ENCODE measurements around the gene CACNG5. TPM values are rescaled to one million over a fixed set of nuclear protein-coding genes. Genes with fewer than 3 reads are reported as not detected.

Gene CACNG5
- total and polyA plus RNA-seq, 3 donors from 2014 or later: 0.55 TPM; not detected in 2

DNA sequence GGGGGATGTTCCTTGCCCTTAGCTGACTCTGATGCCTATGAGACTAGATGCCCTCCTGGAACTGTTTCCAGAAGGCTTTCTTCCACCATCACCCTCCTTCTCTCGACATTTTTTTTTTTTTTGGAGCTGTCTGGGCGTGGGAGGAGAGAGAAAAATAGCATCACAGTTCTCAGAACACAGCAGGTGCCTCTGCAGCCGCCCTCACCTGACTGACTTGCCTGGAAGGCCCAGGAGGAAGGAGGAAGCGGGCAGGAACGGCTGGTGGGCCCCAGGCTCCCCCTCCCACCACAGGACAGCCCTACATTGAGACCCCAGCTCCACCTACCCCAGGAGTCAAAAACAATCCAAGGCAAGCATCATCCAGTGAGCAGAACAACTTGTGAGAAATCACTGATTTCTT, 20.3 kb upstream of the CACNG5 start:
- DNase-seq: no peak
- Histone ChIP-seq H3K36me3 (ENCODE audit: low read depth, missing control alignments) (no peaks in the 10 kb centered on the region), H3K4me3 (no peak overlapping the region), H3K27ac (no peak overlapping the region), H3K9me3 (no peaks in the 10 kb centered on the region), H3K4me1 (no peaks in the 10 kb centered on the region), H3K27me3 (no peaks in the 10 kb centered on the region)
- 57% methylated on average over 4 to 5 of the region's 5 CpGs for WGBS, 2 donors
- TF ChIP-seq POLR2A (IDR thresholded peaks at IDR 0.05): no peak
- TF ChIP-seq, protein P1, sequence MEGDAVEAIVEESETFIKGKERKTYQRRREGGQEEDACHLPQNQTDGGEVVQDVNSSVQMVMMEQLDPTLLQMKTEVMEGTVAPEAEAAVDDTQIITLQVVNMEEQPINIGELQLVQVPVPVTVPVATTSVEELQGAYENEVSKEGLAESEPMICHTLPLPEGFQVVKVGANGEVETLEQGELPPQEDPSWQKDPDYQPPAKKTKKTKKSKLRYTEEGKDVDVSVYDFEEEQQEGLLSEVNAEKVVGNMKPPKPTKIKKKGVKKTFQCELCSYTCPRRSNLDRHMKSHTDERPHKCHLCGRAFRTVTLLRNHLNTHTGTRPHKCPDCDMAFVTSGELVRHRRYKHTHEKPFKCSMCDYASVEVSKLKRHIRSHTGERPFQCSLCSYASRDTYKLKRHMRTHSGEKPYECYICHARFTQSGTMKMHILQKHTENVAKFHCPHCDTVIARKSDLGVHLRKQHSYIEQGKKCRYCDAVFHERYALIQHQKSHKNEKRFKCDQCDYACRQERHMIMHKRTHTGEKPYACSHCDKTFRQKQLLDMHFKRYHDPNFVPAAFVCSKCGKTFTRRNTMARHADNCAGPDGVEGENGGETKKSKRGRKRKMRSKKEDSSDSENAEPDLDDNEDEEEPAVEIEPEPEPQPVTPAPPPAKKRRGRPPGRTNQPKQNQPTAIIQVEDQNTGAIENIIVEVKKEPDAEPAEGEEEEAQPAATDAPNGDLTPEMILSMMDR (IDR thresholded peaks at IDR 0.05): no peak
- intact Hi-C loops (cut with DNase I; ENCODE audit: low total_unique reads): no loop called here

DNA sequence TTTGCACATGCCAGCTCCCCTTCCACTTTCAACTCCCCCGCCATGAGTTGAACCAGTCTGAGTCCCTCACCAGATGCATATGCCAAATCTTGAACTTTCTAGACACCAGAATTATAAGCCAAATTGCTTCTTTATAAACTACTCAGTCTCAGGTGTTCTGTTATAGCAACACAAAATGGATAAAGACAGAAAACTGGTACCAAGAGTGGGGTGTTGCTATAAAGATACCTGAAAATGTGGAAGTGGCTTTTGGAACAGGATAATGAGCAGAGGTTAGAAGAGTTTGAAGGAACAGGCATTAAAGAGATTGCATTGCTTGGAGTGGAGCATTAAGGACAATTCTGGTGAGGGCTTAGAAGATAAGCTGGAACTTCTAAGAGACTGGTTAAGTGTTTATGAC, 17.2 kb upstream of the CACNG5 start:
- no peak for DNase-seq
- Histone ChIP-seq H3K27ac (no peak overlapping the region), H3K9me3 (no peaks in the 10 kb centered on the region), H3K36me3 (ENCODE audit: low read depth, missing control alignments) (no peaks in the 10 kb centered on the region), H3K4me3 (no peak overlapping the region), H3K27me3 (no peaks in the 10 kb centered on the region), H3K4me1 (no peaks in the 10 kb centered on the region)
- intact Hi-C loops (cut with DNase I; ENCODE audit: low total_unique reads): no loop called here
- TF ChIP-seq POLR2A (IDR thresholded peaks at IDR 0.05): no peak
- TF ChIP-seq, protein P1 (IDR thresholded peaks at IDR 0.05): no peak
- 91 to 95% methylated on average over 1 of the region's 1 CpG for WGBS, 2 donors

DNA sequence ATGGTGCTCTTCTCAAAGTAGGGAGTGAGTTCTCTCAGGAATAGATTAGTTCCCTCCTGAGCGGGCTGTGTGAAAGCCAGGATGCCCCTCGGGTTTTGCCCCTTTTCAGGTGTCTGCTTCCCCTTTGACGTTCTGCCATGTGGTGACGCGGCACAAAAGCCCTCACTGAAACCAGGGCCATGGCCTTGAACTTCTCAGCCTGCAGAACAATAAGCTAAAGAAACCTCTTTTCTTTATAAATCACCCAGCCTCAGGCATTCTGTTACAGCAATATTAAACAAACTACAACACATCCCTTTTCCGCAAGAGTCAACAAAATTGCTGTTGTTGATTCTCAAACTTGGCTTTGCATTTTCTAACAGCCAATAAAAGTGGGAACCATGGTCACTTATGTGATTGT, 15.5 kb upstream of the CACNG5 start:
- intact Hi-C loops (cut with DNase I; ENCODE audit: low total_unique reads): no loop called here
- 66 to 76% methylated on average over 6 of the region's 6 CpGs for WGBS, 2 donors
- Histone ChIP-seq H3K27ac (no peak overlapping the region), H3K9me3 (no peaks in the 10 kb centered on the region), H3K27me3 (no peaks in the 10 kb centered on the region), H3K36me3 (ENCODE audit: low read depth, missing control alignments) (no peaks in the 10 kb centered on the region), H3K4me3 (no peak overlapping the region), H3K4me1 (no peaks in the 10 kb centered on the region)
- no peak for DNase-seq
- TF ChIP-seq, protein P1 (IDR thresholded peaks at IDR 0.05): no peak
- no peak for TF ChIP-seq POLR2A (IDR thresholded peaks at IDR 0.05)

DNA sequence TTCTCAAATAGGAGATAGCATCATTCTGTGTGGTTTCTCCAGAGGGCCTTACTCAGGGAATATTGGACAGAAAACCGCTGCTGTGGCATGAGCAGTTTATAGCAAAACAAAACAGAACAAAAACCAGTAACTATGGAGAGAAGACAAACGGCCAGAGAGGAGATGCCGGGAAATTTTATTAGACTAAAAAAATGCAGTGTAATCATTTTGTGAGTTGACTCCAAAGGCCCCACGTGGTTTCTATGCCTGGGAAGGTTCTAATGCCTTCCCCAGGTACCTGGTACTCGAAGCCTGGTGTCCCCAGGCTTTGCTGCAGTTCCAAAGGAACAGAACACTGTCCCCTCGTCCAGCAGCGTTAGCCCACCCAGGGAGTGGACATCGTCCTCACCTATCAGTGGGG, 12.9 kb upstream of the CACNG5 start:
- DNase-seq: no peak
- intact Hi-C loops (cut with DNase I; ENCODE audit: low total_unique reads): no loop called here
- 75 to 88% methylated on average over 8 of the region's 8 CpGs for WGBS, 2 donors
- no peaks in the 10 kb centered on the region for H3K27me3 ChIP-seq
- no peak overlapping the region for H3K27ac ChIP-seq
- no peak overlapping the region for H3K4me3 ChIP-seq
- no peak for TF ChIP-seq POLR2A (IDR thresholded peaks at IDR 0.05)
- TF ChIP-seq, protein P1 (IDR thresholded peaks at IDR 0.05): no peak
- no peaks in the 10 kb centered on the region for H3K36me3 ChIP-seq (ENCODE audit: low read depth, missing control alignments)
- H3K4me1 ChIP-seq: no peaks in the 10 kb centered on the region
- no peaks in the 10 kb centered on the region for H3K9me3 ChIP-seq

DNA sequence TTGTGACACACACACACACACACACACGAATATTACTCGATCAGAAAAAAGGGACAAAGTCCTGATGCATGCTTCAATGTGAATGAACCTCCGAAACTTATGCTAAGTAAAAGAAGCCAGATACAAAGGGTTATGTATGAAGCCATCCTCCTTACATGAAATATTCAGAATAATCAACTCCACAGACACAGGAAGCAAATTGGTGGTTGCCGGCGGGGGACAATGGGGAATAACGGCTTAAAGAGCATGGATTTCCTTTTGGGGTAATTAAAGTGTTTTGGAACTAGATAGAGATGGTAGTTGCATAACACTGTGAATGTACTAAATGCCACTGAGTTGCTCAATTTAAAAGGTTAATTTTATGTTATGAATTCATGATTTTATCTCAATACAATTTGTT, 8.1 kb upstream of the CACNG5 start:
- no peaks in the 10 kb centered on the region for H3K36me3 ChIP-seq (ENCODE audit: low read depth, missing control alignments)
- no peak overlapping the region for H3K4me3 ChIP-seq
- H3K9me3 ChIP-seq: no peaks in the 10 kb centered on the region
- DNase-seq: no peak
- no peak for TF ChIP-seq POLR2A (IDR thresholded peaks at IDR 0.05)
- TF ChIP-seq, protein P1 (IDR thresholded peaks at IDR 0.05): no peak
- H3K27ac ChIP-seq: no peak overlapping the region
- WGBS, 2 donors: 82 to 90% methylated on average over 6 of the region's 6 CpGs
- intact Hi-C loops (cut with DNase I; ENCODE audit: low total_unique reads): no loop called here
- H3K27me3 ChIP-seq: no peaks in the 10 kb centered on the region
- H3K4me1 ChIP-seq: no peaks in the 10 kb centered on the region
